Measurements from ENCODE around the gene OR52R1.

DNA sequence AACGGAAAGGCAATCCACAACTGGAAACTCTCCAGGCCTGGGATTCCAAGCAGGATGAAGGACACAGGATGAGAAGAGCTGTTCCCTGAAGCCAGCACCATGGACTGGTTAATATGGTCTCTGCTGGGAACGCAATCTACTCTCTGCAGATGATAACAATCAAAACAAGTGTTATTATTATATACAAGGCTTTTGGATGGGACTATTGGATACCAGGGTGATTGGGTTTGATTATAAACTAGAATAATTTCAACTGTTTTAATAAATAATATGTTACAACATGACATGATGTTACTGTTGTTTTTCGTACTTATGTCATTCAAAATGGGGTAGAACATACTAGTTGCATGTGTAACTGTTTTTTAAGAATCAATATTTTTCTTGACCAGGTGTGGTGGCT lies at the start of gene OR52R1:
- TF ChIP-seq, protein P1, sequence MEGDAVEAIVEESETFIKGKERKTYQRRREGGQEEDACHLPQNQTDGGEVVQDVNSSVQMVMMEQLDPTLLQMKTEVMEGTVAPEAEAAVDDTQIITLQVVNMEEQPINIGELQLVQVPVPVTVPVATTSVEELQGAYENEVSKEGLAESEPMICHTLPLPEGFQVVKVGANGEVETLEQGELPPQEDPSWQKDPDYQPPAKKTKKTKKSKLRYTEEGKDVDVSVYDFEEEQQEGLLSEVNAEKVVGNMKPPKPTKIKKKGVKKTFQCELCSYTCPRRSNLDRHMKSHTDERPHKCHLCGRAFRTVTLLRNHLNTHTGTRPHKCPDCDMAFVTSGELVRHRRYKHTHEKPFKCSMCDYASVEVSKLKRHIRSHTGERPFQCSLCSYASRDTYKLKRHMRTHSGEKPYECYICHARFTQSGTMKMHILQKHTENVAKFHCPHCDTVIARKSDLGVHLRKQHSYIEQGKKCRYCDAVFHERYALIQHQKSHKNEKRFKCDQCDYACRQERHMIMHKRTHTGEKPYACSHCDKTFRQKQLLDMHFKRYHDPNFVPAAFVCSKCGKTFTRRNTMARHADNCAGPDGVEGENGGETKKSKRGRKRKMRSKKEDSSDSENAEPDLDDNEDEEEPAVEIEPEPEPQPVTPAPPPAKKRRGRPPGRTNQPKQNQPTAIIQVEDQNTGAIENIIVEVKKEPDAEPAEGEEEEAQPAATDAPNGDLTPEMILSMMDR (conservative IDR thresholded peaks at IDR 0.05): no peak
- TF ChIP-seq ZFX (IDR thresholded peaks at IDR 0.05): no peak
